ENCODE data around the gene LITAF.
"Not testable (repeated sequence)": the region's sequence is repeated elsewhere in the genome, so short reads cannot be mapped to it uniquely, and the experiment has no call there.

LITAF gene

DNA sequence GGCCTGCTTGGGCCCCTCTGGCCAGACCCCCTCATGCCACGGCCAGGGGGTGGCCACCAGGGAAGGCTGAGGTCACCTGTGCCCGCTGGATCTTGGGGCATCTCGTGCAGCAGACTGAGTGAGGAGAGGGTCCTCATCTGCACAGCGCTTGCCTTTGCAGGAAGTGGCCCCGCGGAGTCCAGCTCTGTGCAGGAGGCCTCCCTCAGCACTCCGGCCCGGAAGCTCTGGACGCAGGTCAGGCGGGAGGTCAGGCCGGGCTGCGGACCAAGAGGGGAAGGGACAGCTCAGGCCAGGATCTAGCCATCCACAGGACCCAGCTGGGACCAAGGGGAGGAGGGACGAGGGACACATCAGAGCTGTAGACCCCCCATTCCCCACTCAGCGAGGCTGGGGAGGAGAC is 72.4 kb downstream of the LITAF start (continued):
- TF ChIP-seq, protein P1, sequence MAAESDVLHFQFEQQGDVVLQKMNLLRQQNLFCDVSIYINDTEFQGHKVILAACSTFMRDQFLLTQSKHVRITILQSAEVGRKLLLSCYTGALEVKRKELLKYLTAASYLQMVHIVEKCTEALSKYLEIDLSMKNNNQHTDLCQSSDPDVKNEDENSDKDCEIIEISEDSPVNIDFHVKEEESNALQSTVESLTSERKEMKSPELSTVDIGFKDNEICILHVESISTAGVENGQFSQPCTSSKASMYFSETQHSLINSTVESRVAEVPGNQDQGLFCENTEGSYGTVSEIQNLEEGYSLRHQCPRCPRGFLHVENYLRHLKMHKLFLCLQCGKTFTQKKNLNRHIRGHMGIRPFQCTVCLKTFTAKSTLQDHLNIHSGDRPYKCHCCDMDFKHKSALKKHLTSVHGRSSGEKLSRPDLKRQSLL (tag by site-specific recombination; IDR thresholded peaks at IDR 0.05): no peak
- TF ChIP-seq ZNF514 (tag by site-specific recombination; IDR thresholded peaks at IDR 0.05): no peak
- TF ChIP-seq, protein P2, sequence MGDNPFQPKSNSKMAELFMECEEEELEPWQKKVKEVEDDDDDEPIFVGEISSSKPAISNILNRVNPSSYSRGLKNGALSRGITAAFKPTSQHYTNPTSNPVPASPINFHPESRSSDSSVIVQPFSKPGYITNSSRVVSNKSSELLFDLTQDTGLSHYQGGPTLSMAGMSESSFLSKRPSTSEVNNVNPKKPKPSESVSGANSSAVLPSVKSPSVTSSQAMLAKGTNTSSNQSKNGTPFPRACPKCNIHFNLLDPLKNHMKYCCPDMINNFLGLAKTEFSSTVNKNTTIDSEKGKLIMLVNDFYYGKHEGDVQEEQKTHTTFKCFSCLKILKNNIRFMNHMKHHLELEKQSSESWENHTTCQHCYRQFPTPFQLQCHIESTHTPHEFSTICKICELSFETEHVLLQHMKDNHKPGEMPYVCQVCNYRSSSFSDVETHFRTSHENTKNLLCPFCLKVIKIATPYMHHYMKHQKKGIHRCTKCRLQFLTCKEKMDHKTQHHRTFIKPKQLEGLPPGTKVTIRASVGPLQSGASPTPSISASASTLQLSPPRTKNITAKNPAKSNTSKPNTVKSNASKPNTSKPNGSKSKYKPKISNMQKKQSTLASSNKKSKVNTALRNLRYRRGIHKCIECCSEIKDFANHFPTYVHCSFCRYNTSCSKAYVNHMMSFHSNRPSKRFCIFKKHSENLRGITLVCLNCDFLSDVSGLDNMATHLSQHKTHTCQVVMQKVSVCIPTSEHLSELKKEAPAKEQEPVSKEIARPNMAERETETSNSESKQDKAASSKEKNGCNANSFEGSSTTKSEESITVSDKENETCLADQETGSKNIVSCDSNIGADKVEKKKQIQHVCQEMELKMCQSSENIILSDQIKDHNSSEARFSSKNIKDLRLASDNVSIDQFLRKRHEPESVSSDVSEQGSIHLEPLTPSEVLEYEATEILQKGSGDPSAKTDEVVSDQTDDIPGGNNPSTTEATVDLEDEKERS (tag by site-specific recombination; IDR thresholded peaks at IDR 0.05): no peak
- TF ChIP-seq ZSCAN30 (tag by site-specific recombination; IDR thresholded peaks at IDR 0.05): no peak
- no peak for TF ChIP-seq ZNF223 (tag by site-specific recombination; IDR thresholded peaks at IDR 0.05)

DNA sequence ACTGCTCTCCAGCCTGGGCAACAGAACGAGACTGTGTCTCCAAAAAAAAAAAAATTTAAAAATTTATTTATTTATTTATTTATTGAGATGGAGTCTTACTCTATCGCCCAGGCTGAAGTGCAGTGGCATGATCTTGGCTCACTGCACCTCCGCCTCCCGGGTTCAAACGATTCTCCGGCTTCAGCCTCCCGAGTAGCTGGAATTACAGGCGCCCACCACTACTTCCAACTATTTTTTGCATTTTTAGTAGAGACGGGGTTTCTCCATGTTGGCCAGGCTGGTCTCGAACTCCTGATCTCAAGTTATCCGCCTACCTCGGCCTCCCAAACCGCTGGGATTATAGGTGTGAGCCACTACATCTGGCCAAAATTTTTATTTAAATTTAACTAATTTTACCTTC is 73.4 kb downstream of the LITAF start:
- H3K36me3 ChIP-seq (ENCODE audit: control insufficient read depth in 2 of 2, insufficient read depth in 1 of 2, low read length in 2 of 2); H3K9me3 ChIP-seq (ENCODE audit: control insufficient read depth, insufficient read depth, low read depth, low read length); POLR2A ChIA-PET; H3K4me1 ChIP-seq (ENCODE audit: control insufficient read depth, insufficient read depth, low read length); H3K27ac ChIP-seq (ENCODE audit: extremely low read depth, low read depth, low read length); H3K4me3 ChIP-seq (ENCODE audit: low read depth, low read length): not testable (repeated sequence)
- CTCF ChIA-PET: interaction anchor here (0.6 to 1.8 kb wide), 2 partner anchors 18 to 108 kb away, joined by 3 to 5 read pairs; no protein-coding TSS in a partner anchor

DNA sequence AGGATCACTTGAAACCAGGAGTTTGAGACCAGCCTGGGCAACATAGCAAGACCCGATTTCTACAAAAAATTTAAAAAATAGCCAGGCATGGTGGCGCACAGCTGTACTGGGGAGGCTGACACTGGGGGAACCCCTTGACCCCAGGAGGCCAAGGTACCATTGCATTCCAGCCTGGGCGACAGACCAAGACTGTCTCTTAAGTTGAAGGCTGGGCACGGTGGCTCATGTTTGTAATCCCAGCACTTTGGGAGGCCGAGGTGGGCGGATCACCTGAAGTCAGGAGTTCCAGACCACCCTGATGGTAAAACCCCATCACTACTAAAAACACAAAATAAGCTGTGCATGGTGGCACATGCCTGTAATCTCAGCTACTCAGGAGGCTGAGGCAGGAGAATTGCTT is 74.9 kb downstream of the LITAF start:
- ChIA-PET CTCF (interaction anchor here (1.8 kb wide), 1 partner anchor 20 kb away, joined by 5 read pairs; no protein-coding TSS in a partner anchor), POLR2A (no interaction called here)
- no peak overlapping the region for H3K4me3 ChIP-seq (ENCODE audit: low read depth, low read length)
- no peaks in the 10 kb centered on the region for H3K4me1 ChIP-seq (ENCODE audit: control insufficient read depth, insufficient read depth, low read length)
- TF ChIP-seq ZNF121 (tag by site-specific recombination; IDR thresholded peaks at IDR 0.05) (peak; percentile 72; the same call in 1 of the 2 replicates), ZNF521 (tag by site-specific recombination; IDR thresholded peaks at IDR 0.05) (no peak)
- H3K36me3 ChIP-seq (ENCODE audit: control insufficient read depth in 2 of 2, insufficient read depth in 1 of 2, low read length in 2 of 2): no peaks in the 10 kb centered on the region
- no peak overlapping the region for H3K27ac ChIP-seq (ENCODE audit: extremely low read depth, low read depth, low read length)
- no peaks in the 10 kb centered on the region for H3K9me3 ChIP-seq (ENCODE audit: control insufficient read depth, insufficient read depth, low read depth, low read length)

DNA sequence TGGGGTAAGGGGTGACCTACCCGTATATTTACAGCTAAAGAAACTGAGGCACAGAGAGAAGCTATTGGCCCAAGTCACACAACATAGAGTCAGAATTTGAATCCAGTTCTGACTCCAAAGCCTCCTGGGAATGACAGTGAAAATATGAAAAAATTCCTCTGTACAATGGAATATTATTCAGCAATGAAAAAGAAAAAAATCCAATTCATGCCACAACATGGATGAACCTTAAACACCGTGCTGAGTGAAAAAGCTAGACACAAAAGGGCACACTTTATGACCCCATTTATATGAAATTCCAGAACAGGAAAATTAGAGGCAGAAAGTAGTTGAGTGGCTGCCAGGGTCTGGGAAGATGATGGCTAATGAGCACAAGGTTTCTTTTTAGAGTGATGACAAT is 75.4 kb downstream of the LITAF start:
- POLR2A ChIA-PET: no interaction called here

DNA sequence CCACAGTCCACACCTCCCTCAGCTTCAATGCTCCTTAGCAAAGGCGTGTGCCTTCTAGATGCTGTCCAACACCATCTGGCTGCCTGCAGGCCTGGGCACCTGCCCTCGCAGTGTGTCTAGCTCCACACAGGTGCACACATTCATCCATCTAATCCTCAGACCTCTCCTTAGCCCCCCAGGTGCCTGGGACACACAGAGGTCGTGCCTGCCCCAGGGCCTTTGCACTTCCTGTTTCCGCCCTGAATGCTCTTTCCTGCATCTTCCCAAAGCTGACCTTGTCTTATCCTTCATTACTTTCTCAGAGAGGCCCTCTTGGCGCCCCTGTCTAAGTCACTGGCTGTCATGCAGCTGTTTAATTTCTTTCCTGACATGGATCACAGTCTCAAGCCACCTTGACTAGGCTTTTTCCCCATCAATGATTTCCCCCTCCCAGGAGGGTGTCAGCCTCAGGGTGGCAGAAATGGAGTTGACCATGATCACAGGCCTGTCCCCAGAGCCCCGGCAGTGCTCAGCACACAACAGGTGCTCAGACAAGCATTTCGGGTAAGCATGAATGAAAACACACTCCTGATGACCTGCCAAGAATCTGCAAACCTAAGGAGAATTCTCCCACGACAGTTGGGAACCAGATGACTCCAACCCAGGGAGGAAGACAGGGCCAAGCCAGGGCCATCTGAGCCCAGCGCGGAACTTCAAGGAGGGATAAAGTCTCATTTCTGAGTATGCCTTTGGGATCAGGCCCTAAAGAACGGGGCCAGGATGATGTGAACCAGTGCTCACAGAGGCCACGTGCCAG is 76.3 kb downstream of the LITAF start:
- Histone ChIP-seq H3K4me3 (ENCODE audit: low read depth, low read length) (no peak overlapping the region), H3K27ac (ENCODE audit: extremely low read depth, low read depth, low read length) (no peak overlapping the region), H3K36me3 (ENCODE audit: control insufficient read depth in 2 of 2, insufficient read depth in 1 of 2, low read length in 2 of 2) (no peaks in the 10 kb centered on the region), H3K4me1 (ENCODE audit: control insufficient read depth, insufficient read depth, low read length) (no peaks in the 10 kb centered on the region), H3K9me3 (ENCODE audit: control insufficient read depth, insufficient read depth, low read depth, low read length) (no peaks in the 10 kb centered on the region)
- CTCF ChIA-PET: no interaction called here
- POLR2A ChIA-PET: interaction anchor here (0.6 kb wide), 1 partner anchor 10 kb away, joined by 3 read pairs; no protein-coding TSS in a partner anchor
- TF ChIP-seq ZNF600 (tag by site-specific recombination; IDR thresholded peaks at IDR 0.05) (no peak), ZNF623 (tag by site-specific recombination; IDR thresholded peaks at IDR 0.05) (peak; percentile 97), YY1 (tag by site-specific recombination; IDR thresholded peaks at IDR 0.05) (no peak), ZNF654 (tag by site-specific recombination; IDR thresholded peaks at IDR 0.05; ENCODE audit: low read depth) (no peak)
- TF ChIP-seq, protein P3, sequence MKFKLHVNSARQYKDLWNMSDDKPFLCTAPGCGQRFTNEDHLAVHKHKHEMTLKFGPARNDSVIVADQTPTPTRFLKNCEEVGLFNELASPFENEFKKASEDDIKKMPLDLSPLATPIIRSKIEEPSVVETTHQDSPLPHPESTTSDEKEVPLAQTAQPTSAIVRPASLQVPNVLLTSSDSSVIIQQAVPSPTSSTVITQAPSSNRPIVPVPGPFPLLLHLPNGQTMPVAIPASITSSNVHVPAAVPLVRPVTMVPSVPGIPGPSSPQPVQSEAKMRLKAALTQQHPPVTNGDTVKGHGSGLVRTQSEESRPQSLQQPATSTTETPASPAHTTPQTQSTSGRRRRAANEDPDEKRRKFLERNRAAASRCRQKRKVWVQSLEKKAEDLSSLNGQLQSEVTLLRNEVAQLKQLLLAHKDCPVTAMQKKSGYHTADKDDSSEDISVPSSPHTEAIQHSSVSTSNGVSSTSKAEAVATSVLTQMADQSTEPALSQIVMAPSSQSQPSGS (tag by site-specific recombination; IDR thresholded peaks at IDR 0.05; ENCODE audit: low read depth): no peak
- TF ChIP-seq, protein P4, sequence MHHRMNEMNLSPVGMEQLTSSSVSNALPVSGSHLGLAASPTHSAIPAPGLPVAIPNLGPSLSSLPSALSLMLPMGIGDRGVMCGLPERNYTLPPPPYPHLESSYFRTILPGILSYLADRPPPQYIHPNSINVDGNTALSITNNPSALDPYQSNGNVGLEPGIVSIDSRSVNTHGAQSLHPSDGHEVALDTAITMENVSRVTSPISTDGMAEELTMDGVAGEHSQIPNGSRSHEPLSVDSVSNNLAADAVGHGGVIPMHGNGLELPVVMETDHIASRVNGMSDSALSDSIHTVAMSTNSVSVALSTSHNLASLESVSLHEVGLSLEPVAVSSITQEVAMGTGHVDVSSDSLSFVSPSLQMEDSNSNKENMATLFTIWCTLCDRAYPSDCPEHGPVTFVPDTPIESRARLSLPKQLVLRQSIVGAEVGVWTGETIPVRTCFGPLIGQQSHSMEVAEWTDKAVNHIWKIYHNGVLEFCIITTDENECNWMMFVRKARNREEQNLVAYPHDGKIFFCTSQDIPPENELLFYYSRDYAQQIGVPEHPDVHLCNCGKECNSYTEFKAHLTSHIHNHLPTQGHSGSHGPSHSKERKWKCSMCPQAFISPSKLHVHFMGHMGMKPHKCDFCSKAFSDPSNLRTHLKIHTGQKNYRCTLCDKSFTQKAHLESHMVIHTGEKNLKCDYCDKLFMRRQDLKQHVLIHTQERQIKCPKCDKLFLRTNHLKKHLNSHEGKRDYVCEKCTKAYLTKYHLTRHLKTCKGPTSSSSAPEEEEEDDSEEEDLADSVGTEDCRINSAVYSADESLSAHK (tag by site-specific recombination; IDR thresholded peaks at IDR 0.05): no peak

More for the DNA sequence above, 75.4 kb downstream of the LITAF start:
- TF ChIP-seq ZNF561 (tag by site-specific recombination; IDR thresholded peaks at IDR 0.05; ENCODE audit: borderline replicate concordance): no peak
- TF ChIP-seq, protein P5, sequence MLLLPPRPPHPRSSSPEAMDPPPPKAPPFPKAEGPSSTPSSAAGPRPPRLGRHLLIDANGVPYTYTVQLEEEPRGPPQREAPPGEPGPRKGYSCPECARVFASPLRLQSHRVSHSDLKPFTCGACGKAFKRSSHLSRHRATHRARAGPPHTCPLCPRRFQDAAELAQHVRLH (tag by site-specific recombination; IDR thresholded peaks at IDR 0.05): 0 out of 2 replicates have a peak, but pooled peaks have one; percentile 16
- no peak for TF ChIP-seq ZNF214 (tag by site-specific recombination; IDR thresholded peaks at IDR 0.05; ENCODE audit: borderline replicate concordance)
- peak; percentile 99 for TF ChIP-seq ZNF146 (tag by site-specific recombination; IDR thresholded peaks at IDR 0.05)
- Histone ChIP-seq H3K9me3 (ENCODE audit: control insufficient read depth, insufficient read depth, low read depth, low read length) (no peaks in the 10 kb centered on the region), H3K4me1 (ENCODE audit: control insufficient read depth, insufficient read depth, low read length) (no peaks in the 10 kb centered on the region), H3K4me3 (ENCODE audit: low read depth, low read length) (no peak overlapping the region), H3K36me3 (ENCODE audit: control insufficient read depth in 2 of 2, insufficient read depth in 1 of 2, low read length in 2 of 2) (no peaks in the 10 kb centered on the region), H3K27ac (ENCODE audit: extremely low read depth, low read depth, low read length) (no peak overlapping the region)
- CTCF ChIA-PET: interaction anchor here (1.8 kb wide), 1 partner anchor 21 kb away, joined by 5 read pairs; no protein-coding TSS in a partner anchor
